ENCODE results near the gene OSTF1. TPM values are rescaled to one million over a fixed set of nuclear protein-coding genes. Genes with fewer than 3 reads are reported as not detected.

The OSTF1 gene
- total RNA-seq, 3 donors from 2014 or later, result 26.9 to 38.9 (median 36.4) TPM

GRCh38 chr9:75120686-75121085 is 32.4 kb downstream of the OSTF1 start:
- no peaks in the 10 kb centered on the region for H3K36me3 ChIP-seq
- intact Hi-C loops (cut with DNase I; ENCODE audit: low total_unique reads), result no loop called here
- no peak overlapping the region for H3K4me3 ChIP-seq
- H3K27ac ChIP-seq, result no peak overlapping the region
- no peaks in the 10 kb centered on the region for H3K27me3 ChIP-seq
- H3K4me1 ChIP-seq, result no peaks in the 10 kb centered on the region
- TF ChIP-seq CTCF (IDR thresholded peaks at IDR 0.05), result no peak
- TF ChIP-seq POLR2AphosphoS5 (IDR thresholded peaks at IDR 0.05), result no peak
- no peak for TF ChIP-seq POLR2A (IDR thresholded peaks at IDR 0.05)
- no peaks in the 10 kb centered on the region for H3K9me3 ChIP-seq
- DNase-seq (ENCODE audit: low spot score in 2 of 2), result no peak

GRCh38 chr9:75121914-75122558 is 33.7 kb downstream of the OSTF1 start:
- TF ChIP-seq POLR2AphosphoS5 (IDR thresholded peaks at IDR 0.05) (no peak), CTCF (IDR thresholded peaks at IDR 0.05) (no peak), POLR2A (IDR thresholded peaks at IDR 0.05) (no peak)
- Histone ChIP-seq H3K27ac (no peak overlapping the region), H3K36me3 (no peaks in the 10 kb centered on the region), H3K27me3 (no peaks in the 10 kb centered on the region), H3K4me3 (no peak overlapping the region), H3K4me1 (no peaks in the 10 kb centered on the region), H3K9me3 (no peaks in the 10 kb centered on the region)
- intact Hi-C loops (cut with DNase I; ENCODE audit: low total_unique reads), result no loop called here
- DNase-seq (ENCODE audit: low spot score in 2 of 2), result no peak

- intact Hi-C loops (cut with DNase I; ENCODE audit: low total_unique reads), result no loop called here
- no peak for DNase-seq (ENCODE audit: low spot score in 2 of 2)
These were observed 35.4 kb downstream of the OSTF1 start for GRCh38 chr9:75123696-75124095.

GRCh38 chr9:75128535-75128934 is 40.2 kb downstream of the OSTF1 start:
- Histone ChIP-seq H3K36me3 (no peaks in the 10 kb centered on the region), H3K4me3 (no peak overlapping the region), H3K9me3 (no peaks in the 10 kb centered on the region), H3K27me3 (no peaks in the 10 kb centered on the region), H3K27ac (no peak overlapping the region), H3K4me1 (no peaks in the 10 kb centered on the region)
- DNase-seq (ENCODE audit: low spot score in 2 of 2), result no peak
- TF ChIP-seq CTCF (IDR thresholded peaks at IDR 0.05) (no peak), POLR2AphosphoS5 (IDR thresholded peaks at IDR 0.05) (no peak), POLR2A (IDR thresholded peaks at IDR 0.05) (no peak)
- intact Hi-C loops (cut with DNase I; ENCODE audit: low total_unique reads), result no loop called here

More at GRCh38 chr9:75123696-75124095, 35.4 kb downstream of the OSTF1 start:
- Histone ChIP-seq H3K27me3 (no peaks in the 10 kb centered on the region), H3K4me1 (no peaks in the 10 kb centered on the region), H3K36me3 (no peaks in the 10 kb centered on the region), H3K27ac (no peak overlapping the region), H3K4me3 (no peak overlapping the region), H3K9me3 (no peaks in the 10 kb centered on the region)
- TF ChIP-seq POLR2AphosphoS5 (IDR thresholded peaks at IDR 0.05) (no peak), POLR2A (IDR thresholded peaks at IDR 0.05) (no peak), CTCF (IDR thresholded peaks at IDR 0.05) (no peak)

- TF ChIP-seq POLR2A (IDR thresholded peaks at IDR 0.05) (no peak), POLR2AphosphoS5 (IDR thresholded peaks at IDR 0.05) (no peak), CTCF (IDR thresholded peaks at IDR 0.05) (no peak)
These were observed 41.9 kb downstream of the OSTF1 start for GRCh38 chr9:75130172-75130571.

More at GRCh38 chr9:75130172-75130571, 41.9 kb downstream of the OSTF1 start:
- Histone ChIP-seq H3K4me1 (no peaks in the 10 kb centered on the region), H3K9me3 (no peaks in the 10 kb centered on the region), H3K4me3 (no peak overlapping the region), H3K36me3 (peaks cover 3% of the 10 kb centered on the region), H3K27me3 (no peaks in the 10 kb centered on the region), H3K27ac (no peak overlapping the region)
- no peak for DNase-seq (ENCODE audit: low spot score in 2 of 2)
- intact Hi-C loops (cut with DNase I; ENCODE audit: low total_unique reads), result no loop called here

Measured in breast epithelium (tissue), 4 donors.